Lung (tissue), 12 donors: ENCODE results near the gene CDH6. TPM values are rescaled to one million over a fixed set of nuclear protein-coding genes. Genes with fewer than 3 reads are reported as not detected.

Experiments
- ATAC-seq: fragments of 200-7000 bp; cut with Tn5 transposase; one replicate; pipeline ENCODE4 v1.9.1; 2020; ENCODE audit warnings: moderate number of reproducible peaks; ENCODE audit not compliant: insufficient read depth, low FRiP score
- DNase-seq, 3 donors: peaks; one replicate each; pipeline ENCODE4 v3.0.0-alpha.2; 2013 to 2017
- H3K27ac ChIP-seq, 2 donors: one replicate each; pipeline ENCODE4 v1.5.1; 2013; ENCODE audit warnings: mild to moderate bottlenecking in 2 of 2, moderate library complexity in 2 of 2, control low read depth in 1 of 2, inconsistent platforms in 1 of 2, low read depth in 1 of 2, low read length in 1 of 2
- H3K27me3 ChIP-seq, 3 donors: one replicate each; pipeline ENCODE4 v1.5.1; 2013; ENCODE audit warnings: low read length in 2 of 3; ENCODE audit not compliant: control insufficient read depth in 3 of 3, insufficient read depth in 3 of 3
- H3K36me3 ChIP-seq, 4 donors: one replicate each; pipeline ENCODE4 v1.5.1; 2013; ENCODE audit warnings: low read length in 4 of 4, mild to moderate bottlenecking in 1 of 4, moderate library complexity in 1 of 4; ENCODE audit not compliant: control insufficient read depth in 4 of 4, insufficient read depth in 4 of 4
- H3K4me1 ChIP-seq, 5 donors: one replicate each; pipeline ENCODE4 v1.5.1; 2013; ENCODE audit warnings: low read length in 5 of 5, mild to moderate bottlenecking in 2 of 5, moderate library complexity in 1 of 5; ENCODE audit not compliant: control insufficient read depth in 5 of 5, insufficient read depth in 5 of 5
- H3K4me3 ChIP-seq: one replicate; pipeline ENCODE4 v1.5.1; 2013; ENCODE audit warnings: mild to moderate bottlenecking, control low read depth, moderate library complexity
- H3K9ac ChIP-seq, 2 donors: one replicate each; pipeline ENCODE4 v1.5.1; 2013; ENCODE audit warnings: low read length in 2 of 2, control low read depth in 1 of 2; ENCODE audit not compliant: insufficient read depth in 1 of 2
- H3K9me3 ChIP-seq, 4 donors: one replicate each; pipeline ENCODE4 v1.5.1; 2013; ENCODE audit warnings: low read length in 3 of 4, mild to moderate bottlenecking in 1 of 4, moderate library complexity in 1 of 4; ENCODE audit not compliant: control insufficient read depth in 4 of 4, insufficient read depth in 3 of 4
- CTCF ChIP-seq: IDR thresholded peaks from 2 replicates; pipeline ENCODE4 v1.5.1; 2012; ENCODE audit warnings: mild to moderate bottlenecking; ENCODE audit errors: control extremely low read depth, extremely low read depth
- WGBS, 2 donors: extraction: QIAGEN DNeasy Blood & Tissue Kit; methylation state at CpG; one replicate each; pipeline ENCODE4 v1.1.7; 2013; 5-methylcytosine and 5-hydroxymethylcytosine counted together
- polyA plus RNA-seq, 2 donors: library from polyadenylated mRNA; stranded (reverse); fragments of 200-250 nt; gene quantifications; one replicate each; pipeline ENCODE4 v1.2.1, GENCODE V29; 2013
- total RNA-seq, 2 donors: library from RNA; depleted of rRNA in 1 of 2; stranded (reverse); fragments of >200 nt in 1 of 2; gene quantifications; one replicate each; pipeline ENCODE4 v1.2.1, GENCODE V29; 2014 to 2021
- donor health status: control.
- donor health status: control.
- donor health status: Bipolar disorder and iron deficiency.
- donor health status: healthy.
- donor health status: DM: yes; HTN: yes; CAD: no.

The CDH6 gene
- total and polyA plus RNA-seq, 4 donors, result 2.0 to 20.8 (median 2.6) TPM

GRCh38 chr5:31303688-31304087 lies 110.2 kb downstream of the CDH6 start:
- Histone ChIP-seq H3K27me3 (no peaks in the 10 kb centered on the region), H3K9ac (no peak overlapping the region), H3K4me3 (no peak overlapping the region), H3K4me1 (no peaks in the 10 kb centered on the region), H3K36me3 (no peaks in the 10 kb centered on the region), H3K9me3 (no peaks in the 10 kb centered on the region), H3K27ac (no peak overlapping the region)
- TF ChIP-seq CTCF, result no peak
- 86 to 89% methylated on average over 5 of the region's 5 CpGs for WGBS, 2 donors
- DNase-seq (no peak), ATAC-seq (no peak)

GRCh38 chr5:31317665-31318064 lies 124.2 kb downstream of the CDH6 start:
- TF ChIP-seq CTCF, result no peak

DNA sequence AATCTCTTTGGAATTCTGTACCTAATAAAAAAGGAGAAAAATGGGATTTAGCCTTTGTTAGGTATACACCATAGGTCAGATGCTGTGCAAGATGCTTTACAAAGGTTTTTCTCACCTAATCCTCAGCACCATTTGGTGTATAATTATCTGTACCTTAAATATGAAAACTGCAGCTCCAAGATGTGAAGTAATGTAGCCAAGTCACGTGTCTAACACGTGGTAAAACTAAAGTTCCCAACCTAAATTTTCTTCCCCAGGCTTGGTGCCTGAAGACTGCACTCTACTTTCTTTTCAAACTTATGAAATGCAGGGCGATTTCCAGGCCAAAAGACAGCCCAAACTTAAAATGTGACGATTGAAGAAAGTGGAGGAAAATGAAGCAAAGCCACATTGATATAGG lies 125.8 kb downstream of the CDH6 start:
- no peak overlapping the region for H3K9ac ChIP-seq
- WGBS, 2 donors, result 76 to 87% methylated on average over 4 of the region's 4 CpGs
- H3K4me1 ChIP-seq, result no peaks in the 10 kb centered on the region
- no peaks in the 10 kb centered on the region for H3K36me3 ChIP-seq
- DNase-seq (no peak), ATAC-seq (no peak)
- H3K27ac ChIP-seq, result no peak overlapping the region
- H3K4me3 ChIP-seq, result no peak overlapping the region
- H3K27me3 ChIP-seq, result no peaks in the 10 kb centered on the region
- H3K9me3 ChIP-seq, result no peaks in the 10 kb centered on the region
- TF ChIP-seq CTCF, result no peak

More at GRCh38 chr5:31317665-31318064, 124.2 kb downstream of the CDH6 start:
- Histone ChIP-seq H3K9me3 (no peaks in the 10 kb centered on the region), H3K4me1 (no peaks in the 10 kb centered on the region), H3K4me3 (no peak overlapping the region), H3K27ac (no peak overlapping the region), H3K9ac (no peak overlapping the region), H3K27me3 (no peaks in the 10 kb centered on the region), H3K36me3 (no peaks in the 10 kb centered on the region)
- DNase-seq (no peak), ATAC-seq (no peak)
- 89 to 93% methylated on average over 13 of the region's 13 CpGs for WGBS, 2 donors

- Histone ChIP-seq H3K9me3 (no peaks in the 10 kb centered on the region), H3K4me1 (no peaks in the 10 kb centered on the region), H3K36me3 (no peaks in the 10 kb centered on the region), H3K4me3 (no peak overlapping the region), H3K27me3 (no peaks in the 10 kb centered on the region), H3K9ac (no peak overlapping the region), H3K27ac (no peak overlapping the region)
- WGBS, 2 donors, result 90 to 92% methylated on average over 18 of the region's 18 CpGs
- DNase-seq, result no peak
- no peak for ATAC-seq
- no peak for TF ChIP-seq CTCF
Observed at GRCh38 chr5:31322946-31323345, 129.5 kb downstream of the CDH6 start.
